Astrocyte of the cerebellum (primary cell): ENCODE data around the gene IGF2BP2.

Source experiments
- DNase-seq: peaks from one replicate; pipeline ENCODE4 v3.0.0-alpha.2; 2011; ENCODE audit warnings: low read depth
- H3K4me3 ChIP-seq: 2 replicates; pipeline ENCODE4 v1.5.1; 2011; ENCODE audit warnings: mild to moderate bottlenecking, low read depth, low read length, moderate library complexity
- CTCF ChIP-seq: IDR thresholded peaks from 2 replicates; pipeline ENCODE4 v1.5.1; 2012; ENCODE audit warnings: low read length, low read depth, moderate library complexity, mild to moderate bottlenecking; ENCODE audit errors: missing control alignments
- in situ Hi-C: cut with HindIII; loops from 2 replicates; pipeline ENCODE4 v1.10.0; 2017; ENCODE audit warnings: low sequenced_read_pairs

The IGF2BP2 gene

GRCh38 chr3:185595526-185595925 is 229.3 kb downstream of the IGF2BP2 start:
- in situ Hi-C loops, result no loop called here
- DNase-seq, result no peak
- no peak overlapping the region for H3K4me3 ChIP-seq
- TF ChIP-seq CTCF, result no peak

GRCh38 chr3:185594073-185594472 is 230.8 kb downstream of the IGF2BP2 start:
- H3K4me3 ChIP-seq, result no peak overlapping the region
- no peak for TF ChIP-seq CTCF
- no peak for DNase-seq
- in situ Hi-C loops, result no loop called here
